Chondrocyte (in vitro differentiated cells): ENCODE measurements around the gene ETHE1. TPM values are rescaled to one million over a fixed set of nuclear protein-coding genes. Genes with fewer than 3 reads are reported as not detected.

Experiments used
- DNase-seq: peaks from one replicate; pipeline ENCODE4 v3.0.0; 2021; ENCODE audit warnings: mixed read lengths, low spot score
- H3K27ac Mint-ChIP-seq: one replicate; pipeline ENCODE4 v1.8.0; 2021; ENCODE audit warnings: mild to moderate bottlenecking, moderate library complexity, mixed read lengths; ENCODE audit not compliant: unreplicated experiment
- H3K27me3 Mint-ChIP-seq: 2 replicates; pipeline ENCODE4 v1.8.0; 2021; ENCODE audit warnings: low read depth, mixed read lengths
- H3K36me3 Mint-ChIP-seq: 2 replicates; pipeline ENCODE4 v1.8.0; 2021; ENCODE audit warnings: low read depth, mixed read lengths
- H3K4me1 Mint-ChIP-seq: 2 replicates; pipeline ENCODE4 v1.8.0; 2021; ENCODE audit warnings: low read depth, mild to moderate bottlenecking, mixed read lengths
- H3K4me3 Mint-ChIP-seq: one replicate; pipeline ENCODE4 v1.8.0; 2021; ENCODE audit warnings: mild to moderate bottlenecking, moderate library complexity, mixed read lengths; ENCODE audit not compliant: unreplicated experiment
- H3K9me3 Mint-ChIP-seq: 2 replicates; pipeline ENCODE4 v1.8.0; 2021; ENCODE audit warnings: low read depth, mixed read lengths
- total RNA-seq: library from RNA; stranded (reverse); gene quantifications from 3 replicates; pipeline ENCODE4 v1.2.1, GENCODE V29; 2021
- TF ChIP-seq, protein P1 (sequence below): fragments of 200-600 bp; sonication (generic); IDR thresholded peaks from 2 replicates; pipeline ENCODE4 v1.5.0; 2021; ENCODE audit warnings: antibody characterized with exemption, mild to moderate bottlenecking, moderate library complexity

Gene ETHE1
- total RNA-seq, 1 donor from 2014 or later: 31.5 TPM

DNA sequence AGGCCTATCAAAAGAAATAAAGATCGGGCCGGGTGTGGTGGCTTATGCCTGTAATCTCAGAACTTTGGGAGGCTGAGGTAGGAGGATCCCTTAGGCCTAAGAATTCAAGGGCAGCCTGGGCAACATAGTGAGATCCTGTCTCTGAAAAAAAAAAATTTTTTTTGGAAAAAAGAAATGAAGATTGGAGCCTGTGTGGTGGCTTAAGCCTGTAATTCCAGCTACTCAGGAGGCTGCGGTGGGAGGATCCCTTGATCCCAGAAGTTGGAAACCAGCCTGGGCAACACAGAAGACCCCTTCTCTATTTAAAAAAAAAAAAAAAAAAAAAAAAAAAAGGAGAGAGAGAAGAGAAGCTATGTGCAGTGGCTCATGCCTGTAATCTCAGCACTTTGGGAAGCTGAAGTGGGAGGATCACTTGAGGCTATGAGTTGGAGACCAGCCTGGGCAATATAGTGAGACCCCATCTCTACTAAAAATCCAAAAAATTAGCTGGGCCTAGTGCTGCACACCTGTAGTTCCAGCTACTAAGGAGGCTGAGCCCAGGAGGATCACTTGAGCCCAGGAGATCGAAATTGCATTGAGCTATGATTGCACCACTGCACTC lies 46.9 kb downstream of the ETHE1 start:
- DNase-seq: no peak
- Mint-ChIP-seq H3K9me3 (no peaks in the 10 kb centered on the region), H3K4me3 (no peak overlapping the region), H3K27ac (no peak overlapping the region), H3K36me3 (no peaks in the 10 kb centered on the region), H3K4me1 (peaks cover 15% of the 10 kb centered on the region), H3K27me3 (no peaks in the 10 kb centered on the region)
- TF ChIP-seq, protein P1, sequence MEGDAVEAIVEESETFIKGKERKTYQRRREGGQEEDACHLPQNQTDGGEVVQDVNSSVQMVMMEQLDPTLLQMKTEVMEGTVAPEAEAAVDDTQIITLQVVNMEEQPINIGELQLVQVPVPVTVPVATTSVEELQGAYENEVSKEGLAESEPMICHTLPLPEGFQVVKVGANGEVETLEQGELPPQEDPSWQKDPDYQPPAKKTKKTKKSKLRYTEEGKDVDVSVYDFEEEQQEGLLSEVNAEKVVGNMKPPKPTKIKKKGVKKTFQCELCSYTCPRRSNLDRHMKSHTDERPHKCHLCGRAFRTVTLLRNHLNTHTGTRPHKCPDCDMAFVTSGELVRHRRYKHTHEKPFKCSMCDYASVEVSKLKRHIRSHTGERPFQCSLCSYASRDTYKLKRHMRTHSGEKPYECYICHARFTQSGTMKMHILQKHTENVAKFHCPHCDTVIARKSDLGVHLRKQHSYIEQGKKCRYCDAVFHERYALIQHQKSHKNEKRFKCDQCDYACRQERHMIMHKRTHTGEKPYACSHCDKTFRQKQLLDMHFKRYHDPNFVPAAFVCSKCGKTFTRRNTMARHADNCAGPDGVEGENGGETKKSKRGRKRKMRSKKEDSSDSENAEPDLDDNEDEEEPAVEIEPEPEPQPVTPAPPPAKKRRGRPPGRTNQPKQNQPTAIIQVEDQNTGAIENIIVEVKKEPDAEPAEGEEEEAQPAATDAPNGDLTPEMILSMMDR: no peak

DNA sequence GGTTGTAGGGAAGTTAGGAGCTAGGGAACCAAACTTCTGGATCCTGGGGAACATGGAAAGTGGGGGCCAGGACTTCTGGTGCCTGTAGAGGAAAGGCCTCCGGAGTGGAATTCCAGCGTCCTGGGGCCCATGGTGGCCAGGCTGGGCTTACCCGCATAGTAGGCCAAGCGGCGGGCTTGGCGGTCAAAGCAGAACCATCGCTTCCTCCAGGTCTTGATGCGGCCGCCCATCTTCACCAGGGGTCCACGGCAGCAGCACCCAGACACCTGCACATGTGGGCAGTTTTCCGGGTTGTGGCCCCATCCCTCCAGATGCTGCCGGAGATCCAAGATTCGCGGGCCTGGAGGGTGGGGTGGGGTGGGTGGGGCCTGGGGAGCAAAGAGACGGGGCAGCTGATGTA lies 47.8 kb downstream of the ETHE1 start:
- Mint-ChIP-seq H3K4me1 (peaks cover 16% of the 10 kb centered on the region), H3K27me3 (no peaks in the 10 kb centered on the region), H3K4me3 (no peak overlapping the region), H3K27ac (no peak overlapping the region), H3K36me3 (no peaks in the 10 kb centered on the region), H3K9me3 (no peaks in the 10 kb centered on the region)
- no peak for DNase-seq
- TF ChIP-seq, protein P1: no peak

DNA sequence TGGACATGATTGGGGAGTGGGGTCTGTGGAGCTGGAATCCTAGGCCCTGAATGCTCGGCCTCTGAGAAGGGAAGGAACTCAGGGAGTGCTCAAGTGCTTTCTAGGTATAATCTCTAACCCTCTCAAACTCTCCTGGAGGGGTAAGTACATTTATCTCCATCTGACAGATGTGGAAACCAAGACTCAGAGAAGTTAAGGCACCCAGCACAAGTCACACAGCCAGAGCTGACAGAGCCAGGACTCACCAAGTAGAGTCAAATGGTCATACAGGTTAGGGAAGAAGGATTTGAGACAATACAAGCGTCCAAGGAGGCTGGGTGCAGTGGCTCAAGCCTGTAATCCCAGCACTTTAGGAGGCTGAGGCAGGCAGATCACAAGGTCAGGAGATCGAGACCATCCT lies 48.7 kb downstream of the ETHE1 start:
- TF ChIP-seq, protein P1: no peak
- Mint-ChIP-seq H3K27me3 (no peaks in the 10 kb centered on the region), H3K36me3 (no peaks in the 10 kb centered on the region), H3K9me3 (no peaks in the 10 kb centered on the region), H3K4me3 (no peak overlapping the region), H3K4me1 (peaks cover 16% of the 10 kb centered on the region), H3K27ac (no peak overlapping the region)
- DNase-seq: no peak

DNA sequence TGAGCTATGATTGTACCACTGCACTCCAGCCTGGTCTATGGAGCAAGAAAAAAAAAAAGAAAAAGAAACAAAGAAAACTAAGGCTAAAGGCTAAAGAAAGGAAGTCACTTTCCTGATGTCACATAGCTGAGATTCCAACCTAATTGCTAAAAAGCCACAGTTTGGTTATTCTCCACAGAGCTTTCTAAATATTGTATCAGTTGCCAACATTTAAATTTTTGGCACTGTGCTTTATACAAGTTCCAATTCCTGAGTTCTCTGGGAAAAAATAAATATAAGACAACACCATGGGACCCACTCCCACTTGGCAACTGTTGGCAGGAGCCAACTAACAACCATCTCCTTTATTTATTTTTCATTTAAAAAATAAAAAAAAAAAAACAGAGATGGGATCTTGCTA lies 50.4 kb downstream of the ETHE1 start:
- H3K4me1 Mint-ChIP-seq: peaks cover 16% of the 10 kb centered on the region
- H3K27me3 Mint-ChIP-seq: no peaks in the 10 kb centered on the region
- no peak overlapping the region for H3K4me3 Mint-ChIP-seq
- no peaks in the 10 kb centered on the region for H3K36me3 Mint-ChIP-seq
- no peak overlapping the region for H3K27ac Mint-ChIP-seq
- DNase-seq: no peak
- TF ChIP-seq, protein P1: no peak
- H3K9me3 Mint-ChIP-seq: no peaks in the 10 kb centered on the region

DNA sequence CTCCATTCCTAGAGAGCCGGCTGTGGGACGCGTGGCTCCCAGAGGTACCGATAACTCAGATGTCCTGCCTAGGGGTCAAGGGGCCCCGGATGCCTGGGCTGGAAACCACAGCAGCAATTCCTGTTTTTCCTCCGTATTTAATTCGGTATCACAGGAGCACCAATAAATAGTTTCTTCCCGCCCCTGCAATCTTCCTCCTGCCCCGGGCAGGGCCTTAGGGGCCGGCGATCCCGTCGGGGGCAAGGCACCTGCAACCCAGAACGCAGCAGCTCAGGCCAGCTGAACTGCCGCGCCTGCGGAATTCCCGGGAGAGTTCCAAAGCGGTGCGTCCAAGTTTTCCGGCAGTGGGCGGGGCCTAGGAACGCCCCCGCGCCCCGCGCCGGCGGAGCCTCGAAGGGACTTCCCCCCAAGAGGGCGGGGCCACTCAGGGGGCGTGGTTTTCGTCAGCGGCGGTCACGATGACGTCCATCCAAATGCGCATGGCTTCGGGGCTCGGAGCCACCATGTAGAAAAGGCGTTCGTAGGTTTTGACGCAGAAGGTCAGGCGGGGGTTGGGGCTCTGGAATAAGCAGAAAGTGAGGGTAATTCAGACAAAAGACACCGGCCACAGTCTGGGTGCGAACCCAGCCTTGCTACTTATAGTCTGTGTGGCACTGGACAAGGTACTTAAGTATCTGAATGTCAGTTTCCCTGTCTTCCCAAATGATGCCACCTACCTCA lies 51.9 kb downstream of the ETHE1 start:
- TF ChIP-seq, protein P1: no peak
- H3K4me3 Mint-ChIP-seq: peak overlapping the region; percentile 75
- no peaks in the 10 kb centered on the region for H3K27me3 Mint-ChIP-seq
- H3K9me3 Mint-ChIP-seq: no peaks in the 10 kb centered on the region
- H3K27ac Mint-ChIP-seq: peak overlapping the region; percentile 84
- peaks cover 16% of the 10 kb centered on the region for H3K4me1 Mint-ChIP-seq
- DNase-seq: peak; percentile 95
- no peaks in the 10 kb centered on the region for H3K36me3 Mint-ChIP-seq
